A549 (cell line): ENCODE data around the gene VCX. TPM values are rescaled to one million over a fixed set of nuclear protein-coding genes. Genes with fewer than 3 reads are reported as not detected.
A peak's percentile ranks its signal among the peaks of the same experiment; 100 is the strongest.
"Not testable (repeated sequence)": the region's sequence is repeated elsewhere in the genome, so short reads cannot be mapped to it uniquely, and the experiment has no call there.

ENCODE experiments used
- ATAC-seq, 2 experiments: fragments of 200-7000 bp in 1 of 2; fragments of >200 bp in 1 of 2; cut with Nextera tagmentation in 1 of 2; cut with Tn5 transposase in 1 of 2; 3 replicates each; pipeline versions ENCODE4 v1.8.0 to v1.9.1; 2018 to 2020; ENCODE audit warnings: mild to moderate bottlenecking in 1 of 2, moderate library complexity in 1 of 2
- CTCF ChIA-PET: fragments of 300-600 bp; sonication (Branson Sonifier 250); formaldehyde crosslinking; extraction: SDS; loops from one replicate; lab custom pipeline; 2021; ENCODE audit warnings: antibody characterized with exemption, inconsistent platforms; lab: Yijun Ruan, JAX
- POLR2A ChIA-PET: fragments of 350-600 bp; formaldehyde crosslinking; extraction: SDS; loops from one replicate; lab custom pipeline; 2021; ENCODE audit warnings: antibody characterized with exemption, inconsistent platforms; lab: Yijun Ruan, JAX
- DNase-seq, 2 experiments: peaks; one replicate each; pipeline versions ENCODE4 v3.0.0 to v3.0.0-alpha.2; 2011 to 2016; ENCODE audit warnings: low read depth in 1 of 2, low spot score in 1 of 2
- FAIRE-seq: peaks from 2 replicates; lab custom pipeline; 2011; peaks lifted over from hg19 to GRCh38; lab: Jason Lieb, UNC
- H3K27ac ChIP-seq, 2 experiments: fragments of >200 bp; sonication (Bioruptor Twin); formaldehyde crosslinking; 3 replicates each; pipeline ENCODE4 v1.5.1; 2016 to 2017
- H3K4me1 ChIP-seq: fragments of >200 bp; sonication (Bioruptor Twin); formaldehyde crosslinking; 3 replicates; pipeline ENCODE4 v1.6.1; 2016
- H3K4me2 ChIP-seq: fragments of >200 bp; sonication (Bioruptor Twin); formaldehyde crosslinking; 3 replicates; pipeline ENCODE4 v1.6.1; 2016
- H3K4me3 ChIP-seq: fragments of >200 bp; sonication (Bioruptor Twin); formaldehyde crosslinking; 3 replicates; pipeline ENCODE4 v1.5.1; 2016
- H3K9me3 ChIP-seq: fragments of >200 bp; sonication (Bioruptor Twin); formaldehyde crosslinking; 3 replicates; pipeline ENCODE4 v1.6.1; 2016
- BCL3 ChIP-seq: fragments of >200 bp; sonication (Bioruptor Twin); formaldehyde crosslinking; IDR thresholded peaks from 3 replicates; pipeline ENCODE4 v1.6.1; 2016
- CEBPB ChIP-seq, 2 experiments: fragments of >200 bp in 1 of 2; sonication (Bioruptor Twin) in 1 of 2; formaldehyde crosslinking in 1 of 2; IDR thresholded peaks; 2 replicates each; pipeline ENCODE4 v1.6.1; 2012 to 2016
- CHD2 ChIP-seq: fragments of 150-350 bp; IDR thresholded peaks from 2 replicates; pipeline ENCODE4 v1.6.1; 2014; ENCODE audit warnings: low read length; ENCODE audit not compliant: partially characterized antibody
- CHD4 ChIP-seq: fragments of 200-600 bp; sonication (generic); IDR thresholded peaks from 2 replicates; pipeline ENCODE4 v1.6.1; 2016; ENCODE audit warnings: antibody characterized with exemption, mild to moderate bottlenecking, borderline replicate concordance
- EHMT2 ChIP-seq: fragments of 200-600 bp; sonication (generic); IDR thresholded peaks from 2 replicates; pipeline ENCODE4 v1.6.1; 2016; ENCODE audit warnings: antibody characterized with exemption, low read depth, mild to moderate bottlenecking, moderate library complexity
- FOSL2 ChIP-seq, 2 experiments: fragments of 450-650 bp in 1 of 2; fragments of >200 bp in 1 of 2; sonication (Bioruptor Twin) in 1 of 2; formaldehyde crosslinking; IDR thresholded peaks; 2 replicates each; pipeline versions ENCODE4 v1.5.0 to v1.6.1; 2016 to 2020; ENCODE audit warnings: mild to moderate bottlenecking in 1 of 2, moderate library complexity in 1 of 2
- HES2 ChIP-seq: fragments of >200 bp; sonication (Bioruptor Twin); formaldehyde crosslinking; IDR thresholded peaks from 2 replicates; pipeline ENCODE4 v1.6.1; 2016
- JUN ChIP-seq, 2 experiments: fragments of >200 bp; sonication (Bioruptor Twin); formaldehyde crosslinking; IDR thresholded peaks; 2 replicates in 1 of 2; 3 replicates in 1 of 2; pipeline ENCODE4 v1.6.1; 2016 to 2017
- KDM1A ChIP-seq: fragments of 200-600 bp; sonication (generic); IDR thresholded peaks from 2 replicates; pipeline ENCODE4 v1.6.1; 2016; ENCODE audit warnings: low read depth, mild to moderate bottlenecking
- KDM5A ChIP-seq: fragments of 200-600 bp; sonication (generic); IDR thresholded peaks from 2 replicates; pipeline ENCODE4 v1.6.1; 2016; ENCODE audit warnings: antibody characterized with exemption, mild to moderate bottlenecking
- MAFK ChIP-seq: fragments of 450-650 bp; IDR thresholded peaks from 2 replicates; pipeline ENCODE4 v1.6.1; 2014; ENCODE audit not compliant: partially characterized antibody
- MAX ChIP-seq: IDR thresholded peaks from 2 replicates; pipeline ENCODE4 v1.6.1; 2012
- NFE2L2 ChIP-seq: fragments of 150-350 bp; conservative IDR thresholded peaks from 2 replicates; pipeline ENCODE4 v1.6.1; 2014; ENCODE audit warnings: low read length
- NPAS2 ChIP-seq: fragments of 250-450 bp; sonication (Bioruptor Pico); IDR thresholded peaks from 2 replicates; pipeline ENCODE4 v1.8.0; 2022; ENCODE audit warnings: mild to moderate bottlenecking, moderate library complexity, borderline replicate concordance
- NR3C1 ChIP-seq: fragments of >200 bp; sonication (Bioruptor Twin); formaldehyde crosslinking; IDR thresholded peaks from 3 replicates; pipeline ENCODE4 v1.6.1; 2017
- PBX3 ChIP-seq: IDR thresholded peaks from 2 replicates; pipeline ENCODE4 v1.6.1; 2012
- PHF8 ChIP-seq: fragments of 200-600 bp; sonication (generic); IDR thresholded peaks from 2 replicates; pipeline ENCODE4 v1.6.1; 2016; ENCODE audit warnings: low read depth, mild to moderate bottlenecking, antibody characterized with exemption, moderate library complexity, borderline replicate concordance
- POLR2A ChIP-seq: IDR thresholded peaks from 2 replicates; pipeline ENCODE4 v1.6.1; 2012; ENCODE audit warnings: mild to moderate bottlenecking, low read length
- RFX5 ChIP-seq: fragments of 450-650 bp; IDR thresholded peaks from 2 replicates; pipeline ENCODE4 v1.7.1; 2014; ENCODE audit warnings: antibody characterized with exemption, mild to moderate bottlenecking, moderate library complexity
- RNF2 ChIP-seq: fragments of 200-600 bp; sonication (generic); IDR thresholded peaks from 2 replicates; pipeline ENCODE4 v1.6.1; 2016; ENCODE audit warnings: low read depth, mild to moderate bottlenecking, antibody characterized with exemption, moderate library complexity, borderline replicate concordance
- SMC3 ChIP-seq: fragments of >200 bp; sonication (Bioruptor Twin); formaldehyde crosslinking; IDR thresholded peaks from 3 replicates; pipeline ENCODE4 v1.6.1; 2018; ENCODE audit warnings: inconsistent platforms
- SREBF2 ChIP-seq: fragments of 450-650 bp; IDR thresholded peaks from 2 replicates; pipeline ENCODE4 v1.6.1; 2014; ENCODE audit warnings: mild to moderate bottlenecking, moderate library complexity
- ZC3H11A ChIP-seq: fragments of 450-650 bp; IDR thresholded peaks from 2 replicates; pipeline ENCODE4 v1.6.1; 2014; ENCODE audit warnings: antibody characterized with exemption, mild to moderate bottlenecking
- ZFP36 ChIP-seq: fragments of 450-650 bp; IDR thresholded peaks from 2 replicates; pipeline ENCODE4 v1.6.1; 2014; ENCODE audit warnings: borderline replicate concordance; ENCODE audit not compliant: partially characterized antibody
- WGBS: methylation state at CpG from one replicate; pipeline ENCODE4 v1.1.6; 2017; ENCODE audit errors: missing lambda C conversion rate; 5-methylcytosine and 5-hydroxymethylcytosine counted together
- polyA minus RNA-seq: library from RNA; depleted of rRNA, polyadenylated mRNA; stranded (reverse); fragments of >200 nt; gene quantifications from 2 replicates; pipeline ENCODE4 v1.2.3, GENCODE V29; 2011; rRNA and poly(A)+ RNA removed
- polyA plus RNA-seq, 4 experiments: library from polyadenylated mRNA; depleted of rRNA in 3 of 4; stranded (reverse); fragments of >200 nt; fragmentation: RNase III in 1 of 4; extraction: RNeasy Plus Mini Kit Qiagen cat#74134 plus additional on column Dnase treatment in 1 of 4; gene quantifications; 2 replicates in 3 of 4; 3 replicates in 1 of 4; pipeline ENCODE4 v1.2.3, GENCODE V29; 2011 to 2017

Gene VCX
- polyA plus RNA-seq (2011; rRNA removed) (not detected in 2 replicates), polyA plus RNA-seq (2017; fragmentation: RNase III; extraction: RNeasy Plus Mini Kit Qiagen cat#74134 plus additional on column Dnase treatment) (not detected in 3 replicates), polyA minus RNA-seq (not detected in 2 replicates)
- not detected in 2 replicates for polyA plus RNA-seq (2012; cell fraction: cytosol; rRNA removed)
- polyA plus RNA-seq (2012; cell fraction: nucleus; rRNA removed): not detected in 2 replicates

- FAIRE-seq, POLR2A ChIA-PET, H3K4me1 ChIP-seq, DNase-seq, H3K4me3 ChIP-seq, H3K4me2 ChIP-seq, ATAC-seq, H3K9me3 ChIP-seq, CTCF ChIA-PET, H3K27ac ChIP-seq: not testable (repeated sequence)
- WGBS: no CpG with 5 or more reads among the region's 20 CpGs
These were observed at the start of gene VCX for GRCh38 chrX:7842871-7843270. TSS of gene VCX (plus strand) at chrX:7843171. CDS start at chrX:7843204, 33 bp downstream.

GRCh38 chrX:7798327-7798726 is 44.6 kb upstream of the VCX start:
- FAIRE-seq: no peak
- POLR2A ChIA-PET: no interaction called here
- TF ChIP-seq RNF2: no peak
- TF ChIP-seq PHF8: no peak
- peak in 1 of 2 experiments; percentile 19; a peak in 2 of 4 replicates for TF ChIP-seq CEBPB (IDR thresholded peaks at IDR 0.05)
- TF ChIP-seq, all 56 proteins: peak for 1
- DNase-seq (no peak), ATAC-seq (no peak)
- Histone ChIP-seq H3K4me3 (no peak overlapping the region), H3K4me2 (no peak overlapping the region), H3K27ac (no peak overlapping the region), H3K9me3 (no peaks in the 10 kb centered on the region), H3K4me1 (no peaks in the 10 kb centered on the region)
- CTCF ChIA-PET: no interaction called here
- WGBS: 67% methylated on average over 2 of the region's 2 CpGs

GRCh38 chrX:7801711-7802110 is 41.3 kb upstream of the VCX start:
- H3K4me2 ChIP-seq: no peak overlapping the region
- ChIA-PET CTCF (no interaction called here), POLR2A (no interaction called here)
- FAIRE-seq (no peak), ATAC-seq (no peak), DNase-seq (no peak)
- H3K27ac ChIP-seq: no peak overlapping the region
- no peaks in the 10 kb centered on the region for H3K9me3 ChIP-seq
- H3K4me1 ChIP-seq: no peaks in the 10 kb centered on the region
- no peak for TF ChIP-seq BCL3
- TF ChIP-seq SMC3: no peak
- no peak for TF ChIP-seq CHD2
- WGBS: 67% methylated on average over 2 of the region's 2 CpGs
- no peak overlapping the region for H3K4me3 ChIP-seq

- Histone ChIP-seq H3K27ac (no peak overlapping the region), H3K4me1 (no peaks in the 10 kb centered on the region)
- no peak for DNase-seq
- TF ChIP-seq POLR2A (no peak), PBX3 (no peak), NPAS2 (no peak), HES2 (no peak), CHD4 (no peak), MAX (no peak), RFX5 (no peak), NFE2L2 (no peak), SREBF2 (no peak), PHF8 (no peak), KDM5A (no peak), ZFP36 (no peak), KDM1A (no peak), JUN (IDR thresholded peaks at IDR 0.05) (no peak), MAFK (no peak), FOSL2 (IDR thresholded peaks at IDR 0.05) (no peak), FOSL2 (CRISPR knock-in tag; IDR thresholded peaks at IDR 0.05) (no peak), ZC3H11A (no peak), NR3C1 (no peak), EHMT2 (no peak)
- TF ChIP-seq, all 56 proteins: peak for 0
- Histone ChIP-seq H3K4me3 (no peak overlapping the region), H3K4me2 (no peak overlapping the region), H3K9me3 (no peaks in the 10 kb centered on the region)
- peak; percentile 13 for FAIRE-seq
- ATAC-seq: no peak
- POLR2A ChIA-PET: no interaction called here
- WGBS: 5% methylated on average over 2 of the region's 2 CpGs
- CTCF ChIA-PET: no interaction called here
These were observed 27.7 kb upstream of the VCX start for GRCh38 chrX:7815166-7815805.
